Measurements from ENCODE around the gene LPP. TPM values are rescaled to one million over a fixed set of nuclear protein-coding genes. Genes with fewer than 3 reads are reported as not detected.

The LPP gene
- total RNA-seq, 1 experiment from 2014 or later, result 20.2 TPM

- no peak for DNase-seq (ENCODE audit: low read depth, low spot score)
- in situ Hi-C loops (cut with HindIII; ENCODE audit: low pct_unique_long_range_greater_than_20kb, low sequenced_read_pairs), result no loop called here
Measured at GRCh38 chr3:188157407-188157806, 3.5 kb downstream of the LPP start.

- DNase-seq (ENCODE audit: low read depth, low spot score), result no peak
Measured at GRCh38 chr3:188157971-188158370, 4.0 kb downstream of the LPP start.

GRCh38 chr3:188158731-188159310 lies 4.9 kb downstream of the LPP start:
- no peak for DNase-seq (ENCODE audit: low read depth, low spot score)
- in situ Hi-C loops (cut with HindIII; ENCODE audit: low pct_unique_long_range_greater_than_20kb, low sequenced_read_pairs), result no loop called here

More at GRCh38 chr3:188157971-188158370, 4.0 kb downstream of the LPP start:
- in situ Hi-C loops (cut with HindIII; ENCODE audit: low pct_unique_long_range_greater_than_20kb, low sequenced_read_pairs), result no loop called here

GRCh38 chr3:188160751-188161150 lies 6.8 kb downstream of the LPP start:
- in situ Hi-C loops (cut with HindIII; ENCODE audit: low pct_unique_long_range_greater_than_20kb, low sequenced_read_pairs), result no loop called here
- no peak for DNase-seq (ENCODE audit: low read depth, low spot score)

- no peak for DNase-seq (ENCODE audit: low read depth, low spot score)
- in situ Hi-C loops (cut with HindIII; ENCODE audit: low pct_unique_long_range_greater_than_20kb, low sequenced_read_pairs), result no loop called here
Measured at GRCh38 chr3:188164248-188164687, 10.3 kb downstream of the LPP start.

GRCh38 chr3:188165596-188165995 lies 11.6 kb downstream of the LPP start:
- in situ Hi-C loops (cut with HindIII; ENCODE audit: low pct_unique_long_range_greater_than_20kb, low sequenced_read_pairs), result no loop called here

GRCh38 chr3:188166441-188166840 lies 12.5 kb downstream of the LPP start:
- in situ Hi-C loops (cut with HindIII; ENCODE audit: low pct_unique_long_range_greater_than_20kb, low sequenced_read_pairs), result no loop called here

More at GRCh38 chr3:188165596-188165995, 11.6 kb downstream of the LPP start:
- no peak for DNase-seq (ENCODE audit: low read depth, low spot score)

GRCh38 chr3:188168186-188168585 lies 14.2 kb downstream of the LPP start:
- in situ Hi-C loops (cut with HindIII; ENCODE audit: low pct_unique_long_range_greater_than_20kb, low sequenced_read_pairs), result no loop called here
- no peak for DNase-seq (ENCODE audit: low read depth, low spot score)

More at GRCh38 chr3:188166441-188166840, 12.5 kb downstream of the LPP start:
- DNase-seq (ENCODE audit: low read depth, low spot score), result no peak

- DNase-seq (ENCODE audit: low read depth, low spot score), result no peak
- in situ Hi-C loops (cut with HindIII; ENCODE audit: low pct_unique_long_range_greater_than_20kb, low sequenced_read_pairs), result no loop called here
Measured at GRCh38 chr3:188168648-188169047, 14.7 kb downstream of the LPP start.

GRCh38 chr3:188169830-188170455 lies 16.0 kb downstream of the LPP start:
- DNase-seq (ENCODE audit: low read depth, low spot score), result no peak
- in situ Hi-C loops (cut with HindIII; ENCODE audit: low pct_unique_long_range_greater_than_20kb, low sequenced_read_pairs), result no loop called here

- in situ Hi-C loops (cut with HindIII; ENCODE audit: low pct_unique_long_range_greater_than_20kb, low sequenced_read_pairs), result no loop called here
- DNase-seq (ENCODE audit: low read depth, low spot score), result no peak
Measured at GRCh38 chr3:188170461-188171459, 16.8 kb downstream of the LPP start.

- no peak for DNase-seq (ENCODE audit: low read depth, low spot score)
- in situ Hi-C loops (cut with HindIII; ENCODE audit: low pct_unique_long_range_greater_than_20kb, low sequenced_read_pairs), result no loop called here
Measured at GRCh38 chr3:188171682-188172467, 17.9 kb downstream of the LPP start.

GRCh38 chr3:188174317-188175044 lies 20.5 kb downstream of the LPP start:
- in situ Hi-C loops (cut with HindIII; ENCODE audit: low pct_unique_long_range_greater_than_20kb, low sequenced_read_pairs), result no loop called here
- DNase-seq (ENCODE audit: low read depth, low spot score), result no peak

GRCh38 chr3:188176476-188176875 lies 22.5 kb downstream of the LPP start:
- DNase-seq (ENCODE audit: low read depth, low spot score), result no peak
- in situ Hi-C loops (cut with HindIII; ENCODE audit: low pct_unique_long_range_greater_than_20kb, low sequenced_read_pairs), result no loop called here

- in situ Hi-C loops (cut with HindIII; ENCODE audit: low pct_unique_long_range_greater_than_20kb, low sequenced_read_pairs), result no loop called here
- DNase-seq (ENCODE audit: low read depth, low spot score), result no peak
Measured at GRCh38 chr3:188176884-188177283, 22.9 kb downstream of the LPP start.

- in situ Hi-C loops (cut with HindIII; ENCODE audit: low pct_unique_long_range_greater_than_20kb, low sequenced_read_pairs), result no loop called here
Measured at GRCh38 chr3:188177721-188178120, 23.8 kb downstream of the LPP start.

More at GRCh38 chr3:188177721-188178120, 23.8 kb downstream of the LPP start:
- no peak for DNase-seq (ENCODE audit: low read depth, low spot score)

All from SK-MEL-5 (cell line).